HCT116 (cell line): ENCODE results near the gene SLC66A2. TPM values are rescaled to one million over a fixed set of nuclear protein-coding genes. Genes with fewer than 3 reads are reported as not detected.

Experiments
- ATAC-seq: fragments of 200-7000 bp; cut with Tn5 transposase; 2 replicates; pipeline ENCODE4 v1.9.1; 2020; ENCODE audit warnings: mild to moderate bottlenecking, moderate library complexity
- BruUV-seq: library from RNA; stranded (reverse); fragments of 400-500 nt; replicated peaks from 2 replicates; lab custom pipeline; 2021; lab: Mats Ljungman, UMichigan
- CTCF ChIA-PET: fragments of 300-600 bp; sonication (Branson Sonifier 250); formaldehyde crosslinking; loops from one replicate; lab custom pipeline; 2021; ENCODE audit warnings: antibody characterized with exemption; lab: Charles Lee
- POLR2A ChIA-PET: fragments of 300-600, 350-600 bp; sonication (Branson Sonifier 250); formaldehyde crosslinking; loops from one replicate; lab custom pipeline; 2021; ENCODE audit warnings: antibody characterized with exemption; lab: Charles Lee
- RAD21 ChIA-PET, 2 experiments: fragments of 300-600 bp; sonication (Branson Sonifier 250); formaldehyde crosslinking; loops; one replicate each; lab custom pipeline; 2023; ENCODE audit warnings: low total read pairs in 2 of 2; ENCODE audit not compliant: uncharacterized antibody in 2 of 2, unreplicated experiment in 2 of 2, low non-redundant PET in 1 of 2; lab: Charles Lee
- DNase-seq: peaks from one replicate; pipeline ENCODE4 v3.0.0-alpha.2; 2010; ENCODE audit warnings: low read depth, low spot score
- H2AFZ ChIP-seq: fragments of 200-600 bp; shearing (Covaris generic), sonication (generic); 2 replicates; pipeline ENCODE4 v1.6.1; 2017; ENCODE audit warnings: low read depth, mixed run types, mixed read lengths, antibody characterized with exemption, low read length; ENCODE audit not compliant: poor library complexity, severe bottlenecking
- H3K27ac ChIP-seq: 2 replicates; pipeline ENCODE4 v1.5.1; 2012; ENCODE audit warnings: low read depth, low read length
- H3K27me3 ChIP-seq: fragments of 200-600 bp; sonication (generic); 2 replicates; pipeline ENCODE4 v1.6.1; 2016; ENCODE audit warnings: mixed run types, low read length, mixed read lengths; ENCODE audit not compliant: insufficient read depth
- H3K36me3 ChIP-seq, 2 experiments: fragments of 200-500 bp in 1 of 2; fragments of 200-600 bp in 1 of 2; sonication (Bioruptor generic) in 1 of 2; sonication (generic) in 1 of 2; 2 replicates each; pipeline versions ENCODE4 v1.5.1 to v1.6.1; 2014 to 2016; ENCODE audit warnings: low read length in 2 of 2, inconsistent platforms in 1 of 2, mixed read lengths in 1 of 2, mixed run types in 1 of 2; ENCODE audit not compliant: insufficient read depth in 2 of 2, control insufficient read depth in 1 of 2
- H3K4me1 ChIP-seq, 2 experiments: fragments of 200-600 bp in 1 of 2; sonication (generic) in 1 of 2; 2 replicates each; pipeline versions ENCODE4 v1.5.1 to v1.6.1; 2012 to 2017; ENCODE audit warnings: low read length in 2 of 2, inconsistent platforms in 1 of 2, mild to moderate bottlenecking in 1 of 2, mixed read lengths in 1 of 2, mixed run types in 1 of 2, moderate library complexity in 1 of 2; ENCODE audit not compliant: insufficient read depth in 2 of 2, control insufficient read depth in 1 of 2
- H3K4me2 ChIP-seq: fragments of 200-600 bp; sonication (generic); 2 replicates; pipeline ENCODE4 v1.6.1; 2017; ENCODE audit warnings: mixed run types, low read length, mixed read lengths
- H3K4me3 ChIP-seq, 2 experiments: fragments of 200-600 bp in 1 of 2; sonication (generic) in 1 of 2; replicated peaks in 1 of 2; 2 replicates each; pipeline ENCODE4 v1.5.1; 2011 to 2016; ENCODE audit warnings: low read length in 2 of 2, control low read depth in 1 of 2, low read depth in 1 of 2, mild to moderate bottlenecking in 1 of 2, mixed read lengths in 1 of 2, mixed run types in 1 of 2
- H3K79me2 ChIP-seq: fragments of 200-600 bp; sonication (generic); 2 replicates; pipeline ENCODE4 v1.6.1; 2017; ENCODE audit warnings: mild to moderate bottlenecking, mixed run types, low read length, moderate library complexity, mixed read lengths; ENCODE audit not compliant: insufficient read depth
- H3K9ac ChIP-seq: fragments of 200-600 bp; sonication (generic); 2 replicates; pipeline ENCODE4 v1.6.1; 2016; ENCODE audit warnings: low read length, mixed read lengths
- H3K9me2 ChIP-seq: fragments of 200-600 bp; sonication (generic), shearing (Covaris generic); 2 replicates; pipeline ENCODE4 v1.6.1; 2017; ENCODE audit warnings: mixed run types, mild to moderate bottlenecking, moderate library complexity; ENCODE audit not compliant: insufficient read depth
- H3K9me3 ChIP-seq, 2 experiments: fragments of 200-500 bp in 1 of 2; fragments of 200-600 bp in 1 of 2; sonication (Bioruptor generic) in 1 of 2; sonication (generic) in 1 of 2; 2 replicates each; pipeline ENCODE4 v1.6.1; 2014 to 2017; ENCODE audit warnings: low read length in 2 of 2, mixed read lengths in 2 of 2, inconsistent platforms in 1 of 2, low read depth in 1 of 2, mild to moderate bottlenecking in 1 of 2, mixed run types in 1 of 2, moderate library complexity in 1 of 2; ENCODE audit not compliant: control insufficient read depth in 1 of 2, insufficient read depth in 1 of 2
- H4K20me1 ChIP-seq: fragments of 200-600 bp; sonication (generic), shearing (Covaris generic); 2 replicates; pipeline ENCODE4 v1.6.1; 2017; ENCODE audit warnings: mixed run types, mild to moderate bottlenecking, moderate library complexity; ENCODE audit not compliant: insufficient read depth
- CBX3 ChIP-seq: IDR thresholded peaks from 2 replicates; pipeline ENCODE4 v1.6.1; 2012; ENCODE audit warnings: low read depth
- EGR1 ChIP-seq: IDR thresholded peaks from 2 replicates; pipeline ENCODE4 v1.6.1; 2012; ENCODE audit warnings: low read depth
- EZH2 ChIP-seq: fragments of 200-600 bp; sonication (generic); IDR thresholded peaks from 2 replicates; pipeline ENCODE4 v1.6.1; 2017; ENCODE audit warnings: antibody characterized with exemption, mixed run types
- FOSL1 ChIP-seq: IDR thresholded peaks from 2 replicates; pipeline ENCODE4 v1.6.1; 2012; ENCODE audit warnings: low read depth
- JUND ChIP-seq: IDR thresholded peaks from 2 replicates; pipeline ENCODE4 v1.6.1; 2012
- SP1 ChIP-seq: IDR thresholded peaks from 2 replicates; pipeline ENCODE4 v1.6.1; 2012; ENCODE audit warnings: low read depth
- SRF ChIP-seq: IDR thresholded peaks from 2 replicates; pipeline ENCODE4 v1.6.1; 2012; ENCODE audit warnings: low read depth
- ZFX ChIP-seq: fragments of 450-650 bp; IDR thresholded peaks from 2 replicates; pipeline ENCODE4 v1.6.1; 2017
- intact Hi-C: fragments of 100-400 bp; cut with micrococcal nuclease; formaldehyde crosslinking; loops from 2 replicates; pipeline ENCODE4 v1.10.0; 2022
- total RNA-seq: library from RNA; stranded (reverse); gene quantifications from one replicate; pipeline ENCODE4 v1.2.1, GENCODE V29; 2021; ENCODE audit not compliant: unreplicated experiment
- TF ChIP-seq, protein P1 (sequence below): IDR thresholded peaks from 2 replicates; pipeline ENCODE4 v1.6.1; 2011; ENCODE audit warnings: mild to moderate bottlenecking, low read length, moderate library complexity; ENCODE audit not compliant: insufficient replicate concordance; ENCODE audit errors: extremely low read depth
- TF ChIP-seq, protein P2 (sequence below): IDR thresholded peaks from 2 replicates; pipeline ENCODE4 v1.6.1; 2012; ENCODE audit warnings: low read depth

The SLC66A2 gene
- total RNA-seq, 1 experiment from 2014 or later: 44.9 TPM

DNA sequence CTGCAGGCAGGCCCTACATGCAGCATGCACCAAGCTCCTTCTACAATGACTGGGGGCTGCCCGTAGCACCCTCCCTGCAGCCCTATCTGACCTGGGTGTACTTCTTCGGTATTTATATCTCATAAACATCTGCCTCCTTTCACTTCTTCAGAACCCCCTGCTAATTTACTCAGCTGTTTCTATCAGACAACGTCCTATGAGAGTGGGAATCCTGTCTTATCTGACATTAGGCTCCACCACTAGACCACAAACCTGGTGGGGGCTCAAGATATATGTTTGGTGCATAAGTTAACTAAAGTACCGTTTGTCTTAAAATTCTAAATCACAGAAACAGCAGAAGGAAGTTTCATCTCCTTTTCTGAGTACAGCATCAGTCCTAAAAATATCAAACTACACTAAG, 23.6 kb upstream of the SLC66A2 start (continued):
- TF ChIP-seq, protein P1, sequence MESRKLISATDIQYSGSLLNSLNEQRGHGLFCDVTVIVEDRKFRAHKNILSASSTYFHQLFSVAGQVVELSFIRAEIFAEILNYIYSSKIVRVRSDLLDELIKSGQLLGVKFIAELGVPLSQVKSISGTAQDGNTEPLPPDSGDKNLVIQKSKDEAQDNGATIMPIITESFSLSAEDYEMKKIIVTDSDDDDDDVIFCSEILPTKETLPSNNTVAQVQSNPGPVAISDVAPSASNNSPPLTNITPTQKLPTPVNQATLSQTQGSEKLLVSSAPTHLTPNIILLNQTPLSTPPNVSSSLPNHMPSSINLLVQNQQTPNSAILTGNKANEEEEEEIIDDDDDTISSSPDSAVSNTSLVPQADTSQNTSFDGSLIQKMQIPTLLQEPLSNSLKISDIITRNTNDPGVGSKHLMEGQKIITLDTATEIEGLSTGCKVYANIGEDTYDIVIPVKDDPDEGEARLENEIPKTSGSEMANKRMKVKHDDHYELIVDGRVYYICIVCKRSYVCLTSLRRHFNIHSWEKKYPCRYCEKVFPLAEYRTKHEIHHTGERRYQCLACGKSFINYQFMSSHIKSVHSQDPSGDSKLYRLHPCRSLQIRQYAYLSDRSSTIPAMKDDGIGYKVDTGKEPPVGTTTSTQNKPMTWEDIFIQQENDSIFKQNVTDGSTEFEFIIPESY: no peak
- TF ChIP-seq SP1: no peak

DNA sequence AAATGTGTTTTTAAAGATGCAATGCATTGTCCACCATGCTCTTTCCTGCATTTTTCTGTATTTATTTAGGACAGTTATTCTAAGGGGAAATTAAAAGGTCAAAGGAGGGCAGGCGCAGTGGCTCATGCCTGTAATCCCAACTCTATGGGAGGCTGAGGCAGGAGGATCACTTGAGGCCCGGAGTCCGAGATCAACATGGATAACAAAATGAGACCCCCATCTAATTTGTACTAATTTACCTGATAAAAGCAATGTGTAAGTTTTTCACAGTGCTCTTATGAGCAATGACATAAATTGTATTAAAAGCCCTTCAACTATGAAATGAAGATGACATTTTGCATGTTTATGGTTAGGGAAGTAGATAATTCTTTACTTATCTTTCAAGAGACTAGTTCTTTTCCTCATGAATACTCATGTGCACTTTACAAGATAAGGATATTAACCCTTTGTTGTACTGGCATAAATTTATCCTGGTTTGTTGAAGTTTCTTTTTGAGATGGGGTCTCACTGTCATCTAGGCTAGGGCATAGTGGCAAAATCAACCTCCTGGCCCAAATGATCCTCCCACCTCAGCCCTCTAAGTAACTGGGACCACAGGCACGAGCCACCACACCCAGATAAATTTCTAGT, 22.7 kb upstream of the SLC66A2 start:
- H3K4me2 ChIP-seq: no peak overlapping the region
- intact Hi-C loops: no loop called here
- no peak overlapping the region for H2AFZ ChIP-seq
- peaks cover 0 to 6% of the 10 kb centered on the region in 2 experiments; a peak in 2 of 4 replicates for H3K4me1 ChIP-seq
- H3K9ac ChIP-seq: no peak overlapping the region
- H3K27me3 ChIP-seq: no peaks in the 10 kb centered on the region
- TF ChIP-seq EGR1 (no peak), CBX3 (no peak), ZFX (no peak), SP1 (no peak), FOSL1 (no peak), SRF (no peak), JUND (no peak), EZH2 (no peak)
- TF ChIP-seq, protein P2, sequence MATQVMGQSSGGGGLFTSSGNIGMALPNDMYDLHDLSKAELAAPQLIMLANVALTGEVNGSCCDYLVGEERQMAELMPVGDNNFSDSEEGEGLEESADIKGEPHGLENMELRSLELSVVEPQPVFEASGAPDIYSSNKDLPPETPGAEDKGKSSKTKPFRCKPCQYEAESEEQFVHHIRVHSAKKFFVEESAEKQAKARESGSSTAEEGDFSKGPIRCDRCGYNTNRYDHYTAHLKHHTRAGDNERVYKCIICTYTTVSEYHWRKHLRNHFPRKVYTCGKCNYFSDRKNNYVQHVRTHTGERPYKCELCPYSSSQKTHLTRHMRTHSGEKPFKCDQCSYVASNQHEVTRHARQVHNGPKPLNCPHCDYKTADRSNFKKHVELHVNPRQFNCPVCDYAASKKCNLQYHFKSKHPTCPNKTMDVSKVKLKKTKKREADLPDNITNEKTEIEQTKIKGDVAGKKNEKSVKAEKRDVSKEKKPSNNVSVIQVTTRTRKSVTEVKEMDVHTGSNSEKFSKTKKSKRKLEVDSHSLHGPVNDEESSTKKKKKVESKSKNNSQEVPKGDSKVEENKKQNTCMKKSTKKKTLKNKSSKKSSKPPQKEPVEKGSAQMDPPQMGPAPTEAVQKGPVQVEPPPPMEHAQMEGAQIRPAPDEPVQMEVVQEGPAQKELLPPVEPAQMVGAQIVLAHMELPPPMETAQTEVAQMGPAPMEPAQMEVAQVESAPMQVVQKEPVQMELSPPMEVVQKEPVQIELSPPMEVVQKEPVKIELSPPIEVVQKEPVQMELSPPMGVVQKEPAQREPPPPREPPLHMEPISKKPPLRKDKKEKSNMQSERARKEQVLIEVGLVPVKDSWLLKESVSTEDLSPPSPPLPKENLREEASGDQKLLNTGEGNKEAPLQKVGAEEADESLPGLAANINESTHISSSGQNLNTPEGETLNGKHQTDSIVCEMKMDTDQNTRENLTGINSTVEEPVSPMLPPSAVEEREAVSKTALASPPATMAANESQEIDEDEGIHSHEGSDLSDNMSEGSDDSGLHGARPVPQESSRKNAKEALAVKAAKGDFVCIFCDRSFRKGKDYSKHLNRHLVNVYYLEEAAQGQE: no peak
- RAD21 ChIA-PET: no interaction called here
- no peaks in the 10 kb centered on the region for H3K9me2 ChIP-seq
- peaks cover 97% of the 10 kb centered on the region for H3K79me2 ChIP-seq
- peaks cover 36 to 42% of the 10 kb centered on the region in 2 experiments for H3K36me3 ChIP-seq
- BruUV-seq: no TSS peak
- ATAC-seq (no peak), DNase-seq (no peak)
- H3K4me3 ChIP-seq: no peak overlapping the region
- no peak overlapping the region for H3K27ac ChIP-seq
- POLR2A ChIA-PET: no interaction called here
- H3K9me3 ChIP-seq: no peaks in the 10 kb centered on the region
- CTCF ChIA-PET: no interaction called here
- peaks cover 49% of the 10 kb centered on the region; the same call in 1 of the 2 replicates for H4K20me1 ChIP-seq
